GM18873 (cell line): ENCODE results near the gene CCDC198.

Experiments used
- ATAC-seq: cut with Tn5 transposase; IDR thresholded peaks from one replicate; pipeline ENCODE4 v1.9.1; 2021; ENCODE audit warnings: mild to moderate bottlenecking, moderate library complexity, moderate number of reproducible peaks; ENCODE audit not compliant: unreplicated experiment, low FRiP score

CCDC198 gene, protein sequence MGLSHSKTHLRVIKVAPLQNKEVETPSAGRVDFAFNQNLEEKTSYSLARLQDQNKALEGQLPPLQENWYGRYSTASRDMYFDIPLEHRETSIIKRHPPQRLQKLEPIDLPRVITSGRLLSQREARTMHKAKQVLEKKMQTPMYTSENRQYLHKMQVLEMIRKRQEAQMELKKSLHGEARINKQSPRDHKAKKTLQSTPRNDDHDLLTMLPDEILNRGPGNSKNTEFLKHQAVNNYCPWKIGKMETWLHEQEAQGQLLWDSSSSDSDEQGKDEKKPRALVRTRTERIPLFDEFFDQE

DNA sequence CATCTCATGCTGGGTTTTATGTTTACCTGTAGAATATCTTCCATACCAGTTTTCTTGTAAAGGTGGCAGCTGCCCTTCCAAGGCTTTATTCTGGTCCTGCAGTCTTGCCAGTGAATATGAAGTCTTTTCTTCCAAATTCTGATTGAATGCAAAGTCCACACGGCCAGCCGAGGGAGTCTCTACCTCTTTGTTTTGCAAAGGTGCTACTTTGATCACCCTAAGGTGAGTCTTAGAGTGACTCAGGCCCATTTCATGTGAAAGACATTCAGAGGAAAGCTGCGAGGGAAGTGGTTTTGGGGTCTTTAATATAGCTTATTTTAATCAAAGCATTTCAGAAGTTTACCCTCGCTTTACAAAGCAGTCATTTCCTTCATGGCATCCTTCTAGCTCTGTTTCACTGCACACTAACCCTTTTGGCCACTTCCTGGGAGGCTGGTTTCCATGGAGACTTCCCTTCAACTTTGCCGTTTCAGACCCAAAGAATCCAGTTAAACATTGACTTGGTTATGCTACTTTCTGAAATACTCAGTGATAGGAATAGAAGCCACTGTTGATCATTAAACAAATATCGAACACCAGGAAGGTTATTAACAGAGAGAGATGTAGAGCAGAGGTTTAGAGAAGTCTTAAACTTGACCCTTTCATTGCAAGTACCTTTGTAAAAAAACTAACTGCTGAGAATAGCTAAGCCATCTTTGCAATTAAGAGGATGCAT lies at the start of gene CCDC198:
CCDC198 (minus strand) TSS at position 391 of the 715 bp plus-strand sequence; CDS start at position 249, 142 bp downstream.
- peak; percentile 77 for ATAC-seq

DNA sequence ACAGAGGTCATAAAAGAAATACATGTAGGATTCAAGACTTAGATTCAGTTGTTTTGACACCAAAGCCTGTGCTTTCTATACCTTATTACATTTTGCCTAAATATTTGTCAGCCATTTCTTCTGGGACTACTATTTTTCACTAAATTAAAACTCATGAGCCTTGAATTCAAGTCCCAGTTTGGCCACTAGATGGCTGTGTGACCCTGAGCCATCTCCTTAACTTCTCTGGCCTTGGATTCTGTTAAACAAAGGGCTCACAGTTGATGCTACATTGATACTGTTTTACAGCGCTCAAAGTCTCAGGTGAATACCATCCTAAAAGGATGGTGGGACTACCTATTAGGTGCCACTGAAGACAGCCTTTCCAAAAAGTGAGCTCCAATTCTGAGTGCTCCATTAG lies 39.6 kb upstream of the CCDC198 start:
- ATAC-seq: no peak

DNA sequence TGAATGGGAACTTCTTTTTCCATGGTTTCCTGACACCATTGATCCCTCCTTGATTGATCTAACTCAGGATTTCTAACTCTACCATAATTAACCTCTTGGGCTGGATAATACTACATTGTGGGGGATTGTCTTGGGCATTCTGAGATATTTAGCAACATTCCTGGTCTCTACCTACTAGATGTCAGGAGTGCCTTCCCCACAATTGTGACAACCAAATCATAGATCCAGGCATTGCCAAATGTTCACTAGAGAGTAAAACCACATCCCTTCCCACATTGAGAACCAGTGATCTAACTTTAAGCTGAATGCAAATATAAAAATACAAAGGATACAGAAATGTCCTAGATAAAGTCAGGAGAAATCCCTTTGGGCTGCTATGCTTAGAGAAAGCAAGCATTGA lies 36.9 kb upstream of the CCDC198 start:
- no peak for ATAC-seq

DNA sequence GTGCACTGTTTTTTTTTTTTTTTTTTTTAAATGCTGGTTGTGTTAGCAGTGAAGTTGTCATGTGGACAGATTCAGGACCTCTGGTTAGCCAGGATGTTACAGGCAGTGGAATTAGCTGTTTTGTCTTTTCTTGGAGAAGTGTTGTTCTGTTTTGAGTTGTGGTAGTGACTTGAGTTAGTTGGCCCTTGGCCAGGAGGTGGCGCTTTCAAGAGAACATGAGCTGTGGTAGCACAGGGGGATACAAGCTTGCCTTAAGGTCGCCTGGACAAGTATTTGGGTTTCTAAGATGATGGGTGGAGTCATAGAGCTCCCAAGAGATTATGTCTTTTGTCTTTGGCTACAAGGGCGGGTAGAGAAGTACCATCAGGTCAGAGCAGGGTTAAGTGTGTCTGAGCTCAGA lies 33.3 kb upstream of the CCDC198 start:
- no peak for ATAC-seq

DNA sequence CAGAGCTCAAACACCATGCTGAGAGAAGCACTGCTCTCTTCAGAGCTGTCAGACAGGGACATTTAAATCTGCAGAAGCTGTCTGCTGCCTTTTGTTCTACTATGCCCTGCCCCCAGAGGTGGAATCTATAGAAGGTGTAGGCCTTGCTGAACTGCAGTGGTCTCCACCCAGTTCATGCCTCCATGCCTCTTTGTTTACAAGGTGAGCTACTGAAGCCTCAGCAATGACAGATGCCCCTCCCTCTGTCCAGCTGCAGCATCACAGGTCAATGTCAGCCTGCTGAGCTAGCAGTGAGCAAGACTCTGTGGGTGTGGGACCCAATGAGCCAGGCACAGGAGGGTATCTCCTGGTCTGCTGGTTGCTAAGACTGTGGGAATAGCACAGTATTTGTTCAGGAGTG lies 25.4 kb upstream of the CCDC198 start:
- ATAC-seq: no peak

DNA sequence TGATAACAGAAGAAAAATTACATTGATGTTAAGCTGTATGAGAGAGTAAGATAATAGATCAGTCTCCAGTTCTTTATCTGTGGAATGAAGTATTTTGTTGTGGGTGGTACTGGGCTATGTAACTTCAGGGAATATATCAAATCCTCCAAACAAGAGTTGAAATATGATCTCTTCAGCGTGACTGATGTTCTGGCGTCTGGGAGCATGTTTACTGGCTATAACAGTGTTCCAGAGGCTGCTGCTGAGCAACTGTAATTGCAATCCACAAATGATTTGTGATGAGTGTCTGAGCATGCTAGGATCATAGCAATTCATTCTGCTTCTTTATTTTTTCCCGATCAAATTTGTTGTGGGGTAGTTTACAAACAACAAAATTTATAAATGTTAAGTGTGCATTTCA lies 18.6 kb upstream of the CCDC198 start:
- no peak for ATAC-seq

DNA sequence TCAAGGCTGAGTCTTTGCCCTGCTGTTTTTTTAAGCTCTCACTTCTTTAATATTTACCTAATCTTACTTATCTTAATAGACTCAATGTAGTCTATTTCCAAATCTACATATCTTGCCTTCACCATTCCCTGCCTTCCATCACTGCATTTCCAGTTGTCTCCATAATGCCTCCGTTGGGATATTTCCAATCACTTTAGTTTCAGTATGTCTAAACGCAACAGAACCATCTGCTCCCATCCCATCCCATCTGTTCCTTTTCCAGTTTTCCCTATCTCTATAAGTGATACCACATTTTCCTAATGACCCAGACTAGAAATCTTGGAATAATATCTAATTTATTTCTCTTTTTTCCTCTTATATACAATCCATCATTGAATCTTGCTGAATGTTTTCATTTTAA lies 15.1 kb upstream of the CCDC198 start:
- no peak for ATAC-seq

DNA sequence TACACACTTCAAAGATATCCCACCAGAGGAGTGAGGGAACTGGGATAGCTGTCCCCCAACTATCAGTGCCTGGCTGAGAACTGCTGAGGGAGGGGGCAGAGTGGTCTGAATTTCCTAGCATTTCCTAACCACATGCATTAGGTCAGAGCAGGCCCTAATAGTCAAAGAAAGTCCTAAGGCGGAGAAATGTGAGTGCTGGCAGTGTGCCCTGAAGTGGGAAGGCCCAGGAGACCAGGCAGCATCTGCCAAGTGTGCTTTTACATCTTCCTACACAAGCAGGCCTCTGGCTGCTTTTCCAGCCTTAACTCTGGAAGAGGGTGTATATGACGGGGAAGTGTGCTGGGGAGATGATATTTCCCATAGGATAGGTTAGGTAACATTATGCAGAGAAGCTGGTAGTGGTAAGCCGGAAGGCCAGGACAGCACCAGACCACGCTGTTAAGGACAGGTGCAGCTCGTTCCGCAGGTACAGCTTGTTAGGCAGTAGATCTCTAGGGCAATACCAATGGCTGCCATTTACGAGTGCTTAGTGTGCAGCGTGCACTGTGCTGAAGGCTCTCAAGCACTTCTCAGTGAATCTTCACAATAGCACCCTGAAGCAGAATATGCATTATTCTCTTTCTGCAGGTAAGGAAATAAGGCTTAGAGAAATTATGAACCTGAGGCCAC lies 9.1 kb upstream of the CCDC198 start:
- no peak for ATAC-seq

DNA sequence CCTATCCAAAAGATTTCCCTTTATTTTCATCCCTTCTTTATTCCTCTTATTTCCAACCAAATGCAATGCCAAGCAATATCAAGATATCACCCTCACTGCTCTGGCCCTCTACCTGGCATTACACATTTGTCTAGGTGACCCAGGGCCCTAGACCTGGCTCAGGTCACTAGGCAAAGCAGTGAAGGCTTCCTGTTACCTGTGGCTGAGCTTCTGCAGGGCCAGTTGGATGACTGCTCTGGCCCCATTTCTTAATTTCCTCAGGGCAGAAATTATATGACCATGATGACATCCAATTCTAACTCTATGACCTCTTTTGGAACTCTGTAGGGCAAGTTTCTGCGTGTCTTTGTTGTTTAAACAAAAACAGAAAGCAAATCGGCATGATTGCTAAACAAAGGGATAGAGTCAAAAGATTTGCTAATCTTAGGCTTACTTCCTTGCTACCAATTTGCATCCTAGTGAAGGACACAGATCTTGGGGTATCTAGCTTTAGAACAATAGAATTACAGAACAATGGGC lies 7.4 kb upstream of the CCDC198 start:
- no peak for ATAC-seq

DNA sequence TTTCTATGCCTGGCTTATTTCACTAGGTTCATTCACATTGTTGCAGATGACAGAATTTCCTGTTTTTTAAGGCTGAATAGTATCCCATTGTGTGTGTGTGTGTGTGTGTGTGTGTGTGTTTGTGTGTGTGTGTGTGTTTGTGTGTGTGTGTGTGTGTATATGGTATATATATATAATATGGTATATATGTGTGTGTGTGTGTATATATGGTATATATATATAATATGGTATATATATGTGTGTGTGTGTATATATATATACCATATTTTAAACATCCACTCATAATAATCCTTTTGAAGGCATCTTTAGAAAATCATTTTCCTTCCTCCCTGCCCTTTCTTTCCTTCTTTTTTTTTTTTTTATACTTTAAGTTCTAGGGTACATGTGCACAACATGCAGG lies 5.0 kb upstream of the CCDC198 start:
- no peak for ATAC-seq

DNA sequence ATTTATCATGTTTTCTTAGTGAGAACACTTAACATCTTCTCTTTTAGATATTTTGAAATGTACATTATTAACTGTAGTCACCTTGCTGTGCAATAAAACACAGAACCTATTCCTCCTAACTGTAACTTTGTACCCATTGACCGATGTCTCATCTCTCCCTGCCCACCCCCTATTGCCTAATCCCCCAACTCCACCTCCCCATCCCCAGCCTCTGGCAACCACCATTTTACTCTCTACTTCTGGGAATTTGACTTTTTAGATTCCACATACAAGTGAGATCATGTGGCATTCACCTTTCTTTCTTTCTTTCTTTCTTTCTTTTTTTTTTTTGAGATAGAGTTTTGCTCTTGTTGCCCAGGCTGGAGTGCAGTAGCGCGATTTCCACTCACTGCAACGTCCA lies 4.4 kb upstream of the CCDC198 start:
- no peak for ATAC-seq

DNA sequence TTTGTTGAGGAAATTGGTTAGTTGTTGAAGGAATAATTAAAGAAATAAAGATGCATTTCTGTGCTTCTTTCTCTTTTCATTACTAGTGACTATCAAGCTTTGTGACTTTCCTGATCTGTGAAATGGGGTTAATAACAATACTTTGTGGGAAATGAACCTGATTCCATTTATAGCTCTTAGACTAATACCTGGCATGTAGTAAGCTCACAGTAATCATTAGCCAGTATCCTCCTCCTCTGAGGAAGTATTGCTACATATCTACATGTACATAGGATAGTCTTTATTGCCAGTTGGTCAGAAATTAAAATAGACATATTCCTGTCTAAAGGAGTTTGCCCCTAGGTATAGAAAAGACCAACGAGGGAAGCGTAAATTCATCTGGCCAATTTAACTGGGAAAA lies 1.8 kb upstream of the CCDC198 start:
- ATAC-seq: no peak

DNA sequence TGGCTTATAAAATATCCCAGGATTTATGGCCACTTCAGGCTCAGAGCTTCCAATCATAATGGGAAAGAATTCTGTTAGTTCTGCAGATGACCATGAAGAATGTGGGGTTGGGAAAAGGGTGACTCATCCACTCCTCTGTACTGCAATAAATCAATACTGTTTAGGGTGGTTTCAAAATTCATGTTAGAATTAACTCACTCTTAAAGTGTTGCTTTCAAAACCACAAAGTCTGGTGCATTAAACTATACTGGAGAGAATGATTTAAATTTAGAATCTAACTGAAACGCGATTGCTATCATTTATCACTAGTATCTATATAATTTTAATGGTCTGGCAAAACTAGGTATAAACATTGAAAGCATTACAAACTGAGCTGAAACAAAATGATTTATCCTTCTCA lies 798 bp downstream of the CCDC198 start:
- no peak for ATAC-seq

DNA sequence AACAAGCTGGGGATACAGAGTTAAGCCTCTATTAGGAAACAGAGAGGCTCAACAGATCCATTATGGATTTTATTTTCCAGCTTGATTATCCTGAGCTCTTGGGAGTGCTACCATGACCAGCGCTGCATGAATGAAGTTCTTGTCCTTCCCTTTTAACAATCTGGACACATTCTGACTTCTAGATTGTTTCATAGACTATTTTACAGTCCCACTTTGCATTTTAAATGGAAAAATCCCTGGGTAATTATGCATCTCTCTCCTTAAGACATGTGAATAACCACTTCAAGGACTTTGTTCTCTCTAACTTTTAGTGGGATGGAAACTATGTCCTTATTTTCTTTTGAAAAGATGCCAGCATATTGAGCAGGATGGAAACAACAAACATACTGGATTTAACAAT lies 2.0 kb downstream of the CCDC198 start:
- ATAC-seq: no peak

DNA sequence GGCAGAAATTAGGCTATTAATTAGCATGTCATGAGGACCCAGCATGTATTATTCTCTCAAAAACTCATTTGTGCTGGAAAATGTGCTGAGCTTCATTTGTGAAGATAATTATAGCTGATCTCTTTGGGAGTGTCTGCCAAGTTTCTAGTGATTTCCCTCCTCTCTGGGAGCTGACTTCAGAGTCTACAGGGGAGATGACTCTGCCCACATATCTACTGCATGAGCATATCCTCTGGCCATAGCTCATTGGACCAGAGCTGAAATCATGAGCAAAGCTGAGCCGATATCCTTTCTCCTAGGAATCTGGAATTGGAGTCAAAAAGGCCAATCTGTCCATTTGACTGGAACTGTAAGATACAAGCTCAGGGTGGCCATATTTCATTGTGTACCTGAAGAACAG lies 5.9 kb downstream of the CCDC198 start:
- ATAC-seq: no peak

DNA sequence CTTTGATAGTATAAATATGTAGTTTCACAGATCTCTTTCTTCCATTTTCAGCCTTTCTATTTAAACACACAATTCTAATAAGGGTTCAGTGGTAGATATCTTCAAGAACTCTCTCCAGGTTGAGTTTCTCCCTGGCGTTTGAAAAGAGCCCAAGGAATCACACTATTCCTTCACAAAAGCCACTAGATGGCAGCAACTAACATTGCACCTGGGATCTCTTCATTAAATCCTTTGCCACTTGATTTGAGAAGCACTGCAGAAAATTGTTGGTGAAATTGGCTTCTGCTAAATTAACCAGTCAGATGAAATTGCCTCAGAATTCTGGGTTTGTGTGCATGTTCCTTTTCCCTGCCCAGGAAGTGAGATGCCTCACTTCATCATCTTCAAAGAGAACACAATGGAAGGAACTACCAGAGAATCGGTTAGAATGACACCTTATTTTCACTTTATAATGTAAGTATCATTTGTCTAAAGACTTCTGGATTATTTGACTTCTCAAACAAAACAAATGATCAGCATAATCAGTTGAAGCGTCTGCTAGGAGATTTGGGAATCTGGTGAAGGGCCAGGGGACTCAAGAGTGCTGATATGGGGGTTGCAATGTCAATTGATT lies 6.8 kb downstream of the CCDC198 start:
- ATAC-seq: no peak

DNA sequence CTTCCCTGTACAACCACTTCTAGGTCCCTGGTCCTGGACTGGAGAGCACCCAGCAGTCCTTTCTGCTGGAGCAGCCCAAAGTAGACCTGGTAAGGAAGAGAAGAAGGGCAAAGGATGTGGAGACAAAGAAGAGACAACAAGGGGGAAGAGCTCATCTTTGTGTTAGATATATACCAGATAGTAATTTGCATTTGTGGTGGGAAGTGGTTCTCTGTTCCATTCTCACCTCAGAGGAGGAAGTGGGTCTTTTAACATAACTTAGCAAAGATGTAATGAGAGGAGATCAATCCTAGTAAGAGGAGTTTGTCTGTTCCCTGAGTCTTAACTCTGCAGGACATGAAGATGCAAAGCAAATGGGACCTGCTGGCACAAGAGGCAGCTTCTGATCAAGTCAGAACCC lies 8.0 kb downstream of the CCDC198 start:
- ATAC-seq: peak; percentile 92

DNA sequence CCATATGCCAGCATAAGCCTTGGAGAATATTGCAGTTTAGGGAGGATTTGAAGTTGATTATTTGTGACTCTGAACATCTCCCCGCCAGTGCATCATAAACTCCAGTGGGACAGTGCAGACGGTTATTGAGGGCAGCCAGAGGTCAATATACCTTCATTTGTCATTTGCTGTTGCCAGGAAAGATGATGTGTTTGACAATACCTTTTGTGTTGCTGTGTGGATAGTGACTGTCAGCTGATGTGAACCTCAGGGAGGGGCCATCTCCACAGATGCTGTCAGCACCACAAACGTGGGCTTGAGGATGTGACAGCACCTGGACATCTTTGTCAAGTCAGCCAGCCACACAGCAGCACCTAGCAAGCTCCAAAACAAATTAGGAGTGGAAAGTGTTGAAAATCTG lies 11.5 kb downstream of the CCDC198 start:
- no peak for ATAC-seq

DNA sequence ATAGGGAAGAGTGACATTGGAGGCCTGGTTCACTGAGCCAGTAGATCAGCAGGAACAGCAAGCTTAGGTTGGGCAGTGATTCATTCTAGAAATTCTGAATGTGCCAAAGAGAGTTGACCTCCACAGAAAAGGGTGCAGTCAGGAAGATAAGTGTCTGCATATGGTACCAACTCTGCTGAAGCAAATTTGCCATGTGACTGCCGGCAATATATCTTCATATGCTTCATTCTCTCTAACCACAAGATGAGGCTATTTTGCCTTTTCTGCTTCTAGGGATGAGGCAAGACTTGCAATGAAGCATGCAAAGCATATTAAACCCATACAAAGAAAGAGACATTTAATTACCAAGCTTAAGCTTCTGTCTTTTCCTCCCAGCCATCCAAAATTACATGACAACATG lies 13.6 kb downstream of the CCDC198 start:
- peak; percentile 15 for ATAC-seq

DNA sequence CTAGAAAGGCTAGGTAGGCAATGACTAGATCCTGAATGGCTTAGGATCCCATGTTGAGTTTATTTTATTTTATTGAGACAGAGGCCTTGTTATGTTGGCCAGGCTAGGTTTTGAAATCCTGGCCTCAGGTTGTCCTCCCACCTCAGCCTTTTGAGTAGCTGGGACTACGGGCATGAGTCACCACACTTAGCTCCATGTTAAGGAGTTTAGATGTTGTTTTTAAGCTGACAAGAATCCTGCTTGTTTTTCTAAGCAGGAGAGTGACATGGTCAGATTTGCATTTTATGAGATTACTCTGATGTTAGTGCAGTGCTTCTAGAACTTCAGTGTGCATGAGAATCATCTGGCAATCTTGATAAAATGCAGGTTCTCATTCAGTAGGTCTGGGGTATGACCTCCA lies 14.5 kb downstream of the CCDC198 start:
- no peak for ATAC-seq

DNA sequence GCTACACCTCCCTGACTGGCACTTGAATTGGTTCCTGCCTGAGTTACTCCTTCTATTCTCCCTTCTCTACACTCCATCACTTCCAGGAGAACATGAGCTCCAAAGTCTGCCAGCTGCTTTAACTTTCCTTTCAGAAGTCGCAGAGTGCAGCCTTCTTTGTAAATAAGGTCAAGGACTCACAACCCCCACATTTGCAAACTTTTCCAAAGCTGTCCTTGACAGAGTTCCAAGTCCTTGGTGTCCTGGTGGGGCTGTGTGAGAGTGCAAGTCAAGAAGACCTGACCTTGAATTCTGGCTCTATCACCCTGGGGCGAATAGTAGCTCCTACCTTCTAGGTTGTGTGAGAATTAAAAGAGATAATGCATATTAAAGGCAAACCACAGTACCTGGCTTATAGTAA lies 15.6 kb downstream of the CCDC198 start:
- ATAC-seq: no peak
